ENCODE measurements around the gene ZNF200.
"Not testable (repeated sequence)": the region's sequence is repeated elsewhere in the genome, so short reads cannot be mapped to it uniquely, and the experiment has no call there.

ZNF200 gene

GRCh38 chr16:3234857-3235561 is at the start of gene ZNF200:
ZNF200 (minus strand) TSS chr16:3235158; CDS start chr16:3233755, 1,403 bp downstream.
- DNase-seq, result peak; percentile 83

GRCh38 chr16:3283543-3284447 is 48.8 kb upstream of the ZNF200 start:
- DNase-seq, result no peak

GRCh38 chr16:3282730-3283542 is 48.0 kb upstream of the ZNF200 start, which contains the start of gene ZNF263:
ZNF263 (plus strand) TSS chr16:3283491; CDS start chr16:3283819, 328 bp downstream.
- peak; percentile 94 for DNase-seq

GRCh38 chr16:3282103-3282729 is 47.3 kb upstream of the ZNF200 start:
- DNase-seq, result peak; percentile 53

GRCh38 chr16:3281222-3281820 is 46.4 kb upstream of the ZNF200 start:
- DNase-seq, result no peak

GRCh38 chr16:3276679-3277078 is 41.7 kb upstream of the ZNF200 start:
- DNase-seq, result no peak

GRCh38 chr16:3274947-3275346 is 40.0 kb upstream of the ZNF200 start:
- DNase-seq, result no peak

- DNase-seq, result no peak
These were observed 39.5 kb upstream of the ZNF200 start for GRCh38 chr16:3274490-3274889.

GRCh38 chr16:3271281-3271680 is 36.3 kb upstream of the ZNF200 start:
- not testable (repeated sequence) for DNase-seq

GRCh38 chr16:3270718-3271117 is 35.8 kb upstream of the ZNF200 start:
- not testable (repeated sequence) for DNase-seq

GRCh38 chr16:3268294-3268693 is 33.3 kb upstream of the ZNF200 start:
- no peak for DNase-seq

GRCh38 chr16:3266873-3267537 is 32.0 kb upstream of the ZNF200 start:
- no peak for DNase-seq

GRCh38 chr16:3264137-3265036 is 29.4 kb upstream of the ZNF200 start:
- peak; percentile 96 for DNase-seq

- no peak for DNase-seq
These were observed 27.6 kb upstream of the ZNF200 start for GRCh38 chr16:3262517-3262916.

- DNase-seq, result no peak
These were observed 24.9 kb upstream of the ZNF200 start for GRCh38 chr16:3259836-3260235.

- no peak for DNase-seq
These were observed 22.0 kb upstream of the ZNF200 start for GRCh38 chr16:3256866-3257465.

GRCh38 chr16:3256146-3256865 is 21.3 kb upstream of the ZNF200 start, which contains the start of gene MEFV:
MEFV (minus strand) TSS chr16:3256633; CDS start chr16:3256587, 46 bp downstream.
- DNase-seq, result peak; percentile 16

GRCh38 chr16:3254309-3254708 is 19.4 kb upstream of the ZNF200 start:
- no peak for DNase-seq

- no peak for DNase-seq
These were observed 18.0 kb upstream of the ZNF200 start for GRCh38 chr16:3252967-3253366.
